Body of pancreas (tissue), 4 donors: ENCODE data around the gene PLCD3. TPM values are rescaled to one million over a fixed set of nuclear protein-coding genes. Genes with fewer than 3 reads are reported as not detected.

Experiments
- ATAC-seq: fragments of 150-250 bp; one replicate; pipeline ENCODE4 v1.9.1; 2016
- DNase-seq, 4 donors: peaks; one replicate each; pipeline ENCODE4 v3.0.0-alpha.2; 2019
- H3K27ac ChIP-seq, 4 donors: fragments of 200-600 bp; sonication (generic); 1 replicate in 3 of 4; 2 replicates in 1 of 4; pipeline versions ENCODE4 v1.5.1 to v1.6.1; 2016 to 2019; ENCODE audit warnings: mild to moderate bottlenecking in 1 of 4, mixed read lengths in 1 of 4, moderate library complexity in 1 of 4
- H3K27me3 ChIP-seq, 2 donors: fragments of 200-600 bp; sonication (generic); one replicate each; pipeline ENCODE4 v1.6.0; 2016; ENCODE audit warnings: mild to moderate bottlenecking in 1 of 2
- H3K36me3 ChIP-seq, 2 donors: fragments of 200-600 bp; sonication (generic); replicated peaks in 1 of 2; 2 replicates each; pipeline ENCODE4 v1.5.1; 2016; ENCODE audit warnings: low read depth in 2 of 2; ENCODE audit not compliant: insufficient read depth in 1 of 2
- H3K4me1 ChIP-seq: fragments of 200-600 bp; sonication (generic); one replicate; pipeline ENCODE4 v1.6.0; 2016
- H3K4me3 ChIP-seq, 2 donors: fragments of 200-600 bp; sonication (generic); 1 replicate in 1 of 2; 2 replicates in 1 of 2; pipeline ENCODE4 v1.5.1; 2016 to 2019
- H3K9me3 ChIP-seq, 3 donors: fragments of 200-600 bp; sonication (generic); 1 replicate in 2 of 3; 2 replicates in 1 of 3; pipeline ENCODE4 v1.5.1; 2016
- CTCF ChIP-seq, 7 experiments: fragments of 450-650 bp in 4 of 7; fragments of 200-600 bp in 3 of 7; sonication (generic) in 3 of 7; IDR thresholded peaks; one replicate each; pipeline ENCODE4 v1.5.1; 2016 to 2019; ENCODE audit warnings: antibody characterized with exemption in 7 of 7
- POLR2A ChIP-seq, 3 donors: fragments of 450-650 bp; IDR thresholded peaks; one replicate each; pipeline ENCODE4 v1.6.1; 2016; ENCODE audit warnings: antibody characterized with exemption in 3 of 3, mild to moderate bottlenecking in 2 of 3
- WGBS, 2 donors: methylation state at CpG; one replicate each; pipeline ENCODE4 v1.1.5; 2017; 5-methylcytosine and 5-hydroxymethylcytosine counted together
- intact Hi-C: fragments of 100-400 bp; cut with DNase I; formaldehyde crosslinking; loops from one replicate; pipeline ENCODE4 v1.15.1; 2023
- total RNA-seq, 2 donors: library from RNA; depleted of rRNA; stranded (reverse); fragments of >200 nt; gene quantifications; one replicate each; pipeline ENCODE4 v1.1.0, GENCODE V29; 2016

Gene PLCD3
- total RNA-seq, 2 donors from 2014 or later: 5.4 to 23.4 TPM

GRCh38 chr17:45103269-45103795, 29.0 kb downstream of the PLCD3 start:
- intact Hi-C loops: loop anchor here (10.0 kb wide), 1 partner anchor 329 kb away; no protein-coding TSS in a partner anchor
- WGBS, 2 donors: 85 to 87% methylated on average over 6 to 9 of the region's 9 CpGs
- Histone ChIP-seq H3K4me1 (no peaks in the 10 kb centered on the region), H3K36me3 (peaks cover 15 to 64% of the 10 kb centered on the region in 2 donors), H3K27me3 (no peaks in the 10 kb centered on the region), H3K4me3 (no peak overlapping the region), H3K9me3 (no peaks in the 10 kb centered on the region), H3K27ac (no peak overlapping the region)
- ATAC-seq (no peak), DNase-seq (no peak)
- no peak for TF ChIP-seq POLR2A (IDR thresholded peaks at IDR 0.05)
- TF ChIP-seq CTCF (IDR thresholded peaks at IDR 0.05): no peak

GRCh38 chr17:45102856-45103255, 29.5 kb downstream of the PLCD3 start:
- H3K27ac ChIP-seq: no peak overlapping the region
- no peak for DNase-seq
- H3K4me1 ChIP-seq: no peaks in the 10 kb centered on the region
- no peaks in the 10 kb centered on the region for H3K9me3 ChIP-seq
- H3K4me3 ChIP-seq: no peak overlapping the region
- ATAC-seq: no peak
- intact Hi-C loops: loop anchor here (10.0 kb wide), 1 partner anchor 328 kb away; no protein-coding TSS in a partner anchor
- peaks cover 16 to 65% of the 10 kb centered on the region in 2 donors for H3K36me3 ChIP-seq
- no peaks in the 10 kb centered on the region for H3K27me3 ChIP-seq
- no peak for TF ChIP-seq POLR2A (IDR thresholded peaks at IDR 0.05)
- no peak for TF ChIP-seq CTCF (IDR thresholded peaks at IDR 0.05)
- 91 to 95% methylated on average over 4 to 9 of the region's 9 CpGs for WGBS, 2 donors

- intact Hi-C loops: loop anchor here (10.0 kb wide), 1 partner anchor 327 kb away; no protein-coding TSS in a partner anchor
- Histone ChIP-seq H3K27ac (no peak overlapping the region), H3K9me3 (no peaks in the 10 kb centered on the region), H3K4me1 (no peaks in the 10 kb centered on the region), H3K36me3 (peaks cover 23 to 66% of the 10 kb centered on the region in 2 donors), H3K4me3 (no peak overlapping the region), H3K27me3 (no peaks in the 10 kb centered on the region)
- TF ChIP-seq POLR2A (IDR thresholded peaks at IDR 0.05) (no peak), CTCF (IDR thresholded peaks at IDR 0.05) (no peak)
- no peak for DNase-seq
- no peak for ATAC-seq
- whole genome bisulfite sequencing, 2 donors: 81 to 89% methylated on average over 11 to 12 of the region's 12 CpGs
Measured at GRCh38 chr17:45101883-45102811, 30.2 kb downstream of the PLCD3 start.

GRCh38 chr17:45101546-45101882, 30.8 kb downstream of the PLCD3 start:
- Histone ChIP-seq H3K36me3 (peaks cover 27 to 67% of the 10 kb centered on the region in 2 donors), H3K27me3 (no peaks in the 10 kb centered on the region), H3K9me3 (no peaks in the 10 kb centered on the region), H3K4me3 (no peak overlapping the region), H3K27ac (no peak overlapping the region), H3K4me1 (no peaks in the 10 kb centered on the region)
- no peak for TF ChIP-seq CTCF (IDR thresholded peaks at IDR 0.05)
- no peak for TF ChIP-seq POLR2A (IDR thresholded peaks at IDR 0.05)
- DNase-seq (no peak), ATAC-seq (no peak)
- WGBS, 2 donors: 85 to 87% methylated on average over 9 of the region's 9 CpGs
- intact Hi-C loops: loop anchor here (10.0 kb wide), 1 partner anchor 327 kb away; no protein-coding TSS in a partner anchor
